Duodenal mucosa (tissue), 2 donors: Measurements from ENCODE around the gene CASP4.
"Not testable (repeated sequence)": the region's sequence is repeated elsewhere in the genome, so short reads cannot be mapped to it uniquely, and the experiment has no call there.

ENCODE experiments used
- H3K27ac ChIP-seq: one replicate; pipeline ENCODE4 v1.7.0; 2013; ENCODE audit warnings: low read depth, low read length
- H3K27me3 ChIP-seq, 2 donors: one replicate each; pipeline ENCODE4 v1.7.0; 2013; ENCODE audit warnings: low read length in 2 of 2, control low read depth in 1 of 2; ENCODE audit not compliant: insufficient read depth in 2 of 2, control insufficient read depth in 1 of 2
- H3K36me3 ChIP-seq, 2 donors: one replicate each; pipeline ENCODE4 v1.7.0; 2013; ENCODE audit warnings: low read length in 2 of 2, control low read depth in 1 of 2; ENCODE audit not compliant: insufficient read depth in 2 of 2, control insufficient read depth in 1 of 2
- H3K4me1 ChIP-seq, 2 donors: one replicate each; pipeline ENCODE4 v1.7.0; 2013; ENCODE audit warnings: low read length in 2 of 2, control low read depth in 1 of 2; ENCODE audit not compliant: insufficient read depth in 2 of 2, control insufficient read depth in 1 of 2
- H3K4me3 ChIP-seq, 2 donors: one replicate each; pipeline ENCODE4 v1.7.0; 2013; ENCODE audit warnings: low read length in 2 of 2, low read depth in 1 of 2
- H3K9ac ChIP-seq, 2 donors: one replicate each; pipeline ENCODE4 v1.7.0; 2013; ENCODE audit warnings: low read length in 2 of 2, low read depth in 1 of 2
- H3K9me3 ChIP-seq, 2 donors: one replicate each; pipeline ENCODE4 v1.7.0; 2013; ENCODE audit warnings: low read length in 2 of 2, control low read depth in 1 of 2; ENCODE audit not compliant: control insufficient read depth in 1 of 2

CASP4 gene

GRCh38 chr11:104962852-104963251, 5.5 kb downstream of the CASP4 start:
- H3K4me1 ChIP-seq, result peaks cover 8 to 11% of the 10 kb centered on the region in 2 donors
- no peak overlapping the region for H3K9ac ChIP-seq
- H3K36me3 ChIP-seq, result peaks cover 6 to 7% of the 10 kb centered on the region in 2 donors

DNA sequence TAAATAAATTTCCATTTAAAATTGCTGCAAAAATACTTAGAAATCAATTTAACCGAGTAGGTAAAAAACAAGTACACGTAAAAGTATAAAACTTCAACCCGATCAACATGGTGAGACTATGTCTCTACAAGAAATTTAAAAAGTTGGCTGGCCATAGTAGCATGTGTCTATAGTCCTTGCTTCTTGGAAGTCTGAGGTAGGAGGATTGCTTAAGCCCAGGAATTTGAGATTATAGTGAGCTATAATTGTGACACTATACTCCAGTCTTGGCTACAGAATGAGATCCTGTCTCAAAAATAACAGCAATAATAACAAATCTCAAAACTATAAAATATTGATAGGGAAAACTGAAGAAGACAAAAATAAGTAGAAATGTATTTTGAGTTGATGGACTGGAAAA, 11.1 kb downstream of the CASP4 start:
- H3K27me3 ChIP-seq, result no peaks in the 10 kb centered on the region
- H3K27ac ChIP-seq, result no peak overlapping the region
- peaks cover 27 to 31% of the 10 kb centered on the region in 2 donors for H3K36me3 ChIP-seq
- H3K4me1 ChIP-seq, result no peaks in the 10 kb centered on the region
- no peak overlapping the region for H3K9ac ChIP-seq
- H3K9me3 ChIP-seq, result no peaks in the 10 kb centered on the region
- H3K4me3 ChIP-seq, result no peak overlapping the region

More at GRCh38 chr11:104962852-104963251, 5.5 kb downstream of the CASP4 start:
- no peak overlapping the region for H3K4me3 ChIP-seq
- H3K9me3 ChIP-seq, result no peaks in the 10 kb centered on the region
- no peaks in the 10 kb centered on the region for H3K27me3 ChIP-seq
- H3K27ac ChIP-seq, result no peak overlapping the region

GRCh38 chr11:104956528-104956927, 11.8 kb downstream of the CASP4 start:
- Histone ChIP-seq H3K4me3 (no peak overlapping the region), H3K4me1 (no peaks in the 10 kb centered on the region), H3K36me3 (peaks cover 30 to 36% of the 10 kb centered on the region in 2 donors), H3K9ac (no peak overlapping the region), H3K27ac (no peak overlapping the region), H3K9me3 (no peaks in the 10 kb centered on the region), H3K27me3 (no peaks in the 10 kb centered on the region)

DNA sequence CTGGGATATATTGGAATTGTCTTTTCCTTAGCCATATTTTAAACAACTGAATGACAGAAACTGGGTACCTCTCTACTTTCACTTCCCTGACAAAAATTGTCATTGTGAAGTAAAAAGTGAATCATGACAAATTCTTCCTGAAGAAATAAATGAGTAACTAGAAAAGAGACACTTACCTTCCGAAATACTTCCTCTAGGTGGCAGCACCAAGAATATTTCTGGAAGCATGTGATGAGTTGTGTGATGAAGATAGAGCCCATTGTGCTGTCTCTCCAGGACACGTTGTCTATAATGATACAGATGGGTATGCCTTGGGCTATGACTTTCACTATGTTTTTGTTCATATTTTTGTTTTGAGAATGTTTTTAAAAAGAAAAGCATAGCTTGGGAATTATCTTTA, 21.5 kb downstream of the CASP4 start:
- Histone ChIP-seq H3K9me3 (no peaks in the 10 kb centered on the region), H3K4me3 (no peak overlapping the region), H3K9ac (no peak overlapping the region), H3K27ac (no peak overlapping the region), H3K36me3 (peaks cover 60 to 70% of the 10 kb centered on the region in 2 donors), H3K27me3 (no peaks in the 10 kb centered on the region), H3K4me1 (no peaks in the 10 kb centered on the region)

- H3K4me1 ChIP-seq, result no peaks in the 10 kb centered on the region
- peaks cover 41 to 45% of the 10 kb centered on the region in 2 donors for H3K36me3 ChIP-seq
- H3K9ac ChIP-seq, result no peak overlapping the region
- H3K27ac ChIP-seq, result no peak overlapping the region
- H3K4me3 ChIP-seq, result no peak overlapping the region
- H3K27me3 ChIP-seq, result no peaks in the 10 kb centered on the region
- no peaks in the 10 kb centered on the region for H3K9me3 ChIP-seq
Measured at GRCh38 chr11:104944076-104944475, 24.3 kb downstream of the CASP4 start.

DNA sequence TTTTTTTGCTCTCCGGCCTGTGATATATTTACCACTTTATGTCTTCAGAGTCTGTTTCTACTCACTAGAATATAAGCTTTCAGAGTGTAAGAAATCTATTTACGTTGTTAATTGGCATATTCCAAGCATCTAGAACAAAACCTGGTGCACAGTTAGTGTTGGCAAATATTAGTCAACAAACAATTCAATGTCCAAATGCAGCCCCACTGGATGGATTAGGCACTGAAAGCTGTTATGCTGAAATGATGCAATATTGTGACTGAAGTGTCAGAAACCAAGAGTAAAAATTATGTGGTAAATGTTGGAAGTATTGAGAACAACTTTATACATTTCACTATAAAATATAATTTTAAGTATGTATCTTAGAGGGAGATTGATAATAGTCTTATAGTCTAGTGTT, 24.8 kb downstream of the CASP4 start:
- H3K9ac ChIP-seq, result no peak overlapping the region
- peaks cover 35 to 44% of the 10 kb centered on the region in 2 donors for H3K36me3 ChIP-seq
- H3K9me3 ChIP-seq, result no peaks in the 10 kb centered on the region
- no peak overlapping the region for H3K4me3 ChIP-seq
- H3K27me3 ChIP-seq, result no peaks in the 10 kb centered on the region
- H3K4me1 ChIP-seq, result no peaks in the 10 kb centered on the region
- no peak overlapping the region for H3K27ac ChIP-seq

DNA sequence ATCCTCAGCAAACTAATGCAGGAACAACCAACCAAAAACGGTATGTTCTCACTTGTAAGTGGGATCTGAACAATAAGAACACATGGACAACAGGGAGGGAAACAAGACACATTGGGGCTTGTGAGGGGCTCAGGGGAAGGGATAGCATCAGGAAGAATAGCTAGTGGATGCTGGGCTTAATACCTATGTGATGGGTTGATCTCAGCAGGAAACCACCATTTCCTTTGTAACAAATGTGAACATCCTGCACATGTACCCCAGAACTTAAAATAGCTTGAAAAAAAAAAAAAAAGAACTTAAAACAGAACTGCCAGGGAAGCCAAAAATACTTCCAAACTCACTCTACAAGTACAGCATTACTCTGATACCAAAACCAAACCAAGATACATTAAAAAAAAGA, 33.8 kb downstream of the CASP4 start:
- Histone ChIP-seq H3K4me3 (no peak overlapping the region), H3K9ac (no peak overlapping the region), H3K9me3 (no peaks in the 10 kb centered on the region), H3K27me3 (no peaks in the 10 kb centered on the region), H3K36me3 (no peaks in the 10 kb centered on the region), H3K27ac (no peak overlapping the region), H3K4me1 (no peaks in the 10 kb centered on the region)

DNA sequence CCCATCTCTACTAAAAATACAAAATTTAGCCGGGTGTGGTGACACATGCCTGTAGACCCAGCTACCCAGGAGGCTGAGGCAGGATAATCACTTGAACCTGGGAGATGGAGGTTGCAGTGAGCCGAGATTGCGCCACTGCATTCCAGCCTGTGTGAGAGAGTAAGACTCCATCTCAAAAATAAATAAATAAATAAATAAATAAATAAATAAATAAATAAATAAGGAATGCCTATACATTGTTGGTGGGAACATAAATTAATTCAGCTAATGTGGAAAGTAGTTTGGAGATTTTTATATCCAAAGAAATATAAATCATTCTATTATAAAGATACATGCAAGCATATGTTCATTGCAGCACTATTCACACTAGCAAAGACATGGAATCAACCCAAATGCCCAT, 34.3 kb downstream of the CASP4 start:
- not testable (repeated sequence) for H3K4me3 ChIP-seq, H3K36me3 ChIP-seq, H3K9me3 ChIP-seq, H3K9ac ChIP-seq, H3K4me1 ChIP-seq, H3K27me3 ChIP-seq, H3K27ac ChIP-seq

DNA sequence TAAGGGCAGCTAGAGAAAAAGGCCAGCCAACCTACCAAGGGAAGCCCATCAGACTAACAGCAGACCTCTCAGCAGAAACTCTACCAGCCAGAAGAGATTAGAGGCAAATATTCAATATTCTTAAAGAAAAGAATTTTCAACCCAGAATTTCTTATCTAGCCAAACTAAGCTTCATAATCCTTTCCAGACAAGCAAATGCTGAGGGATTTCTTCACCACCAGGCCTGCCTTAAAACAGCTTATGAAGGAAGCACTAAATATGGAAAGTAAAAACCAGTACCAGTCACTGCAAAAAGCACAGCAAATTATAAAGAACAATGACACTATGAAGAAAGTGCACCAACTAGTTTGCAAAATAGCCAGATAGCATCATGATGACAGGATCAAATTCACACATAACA, 39.6 kb downstream of the CASP4 start:
- no peak overlapping the region for H3K9ac ChIP-seq
- H3K4me1 ChIP-seq, result no peaks in the 10 kb centered on the region
- H3K27ac ChIP-seq, result no peak overlapping the region
- H3K27me3 ChIP-seq, result no peaks in the 10 kb centered on the region
- no peak overlapping the region for H3K4me3 ChIP-seq
- H3K9me3 ChIP-seq, result peaks cover 0 to 3% of the 10 kb centered on the region in 2 donors
- no peaks in the 10 kb centered on the region for H3K36me3 ChIP-seq

DNA sequence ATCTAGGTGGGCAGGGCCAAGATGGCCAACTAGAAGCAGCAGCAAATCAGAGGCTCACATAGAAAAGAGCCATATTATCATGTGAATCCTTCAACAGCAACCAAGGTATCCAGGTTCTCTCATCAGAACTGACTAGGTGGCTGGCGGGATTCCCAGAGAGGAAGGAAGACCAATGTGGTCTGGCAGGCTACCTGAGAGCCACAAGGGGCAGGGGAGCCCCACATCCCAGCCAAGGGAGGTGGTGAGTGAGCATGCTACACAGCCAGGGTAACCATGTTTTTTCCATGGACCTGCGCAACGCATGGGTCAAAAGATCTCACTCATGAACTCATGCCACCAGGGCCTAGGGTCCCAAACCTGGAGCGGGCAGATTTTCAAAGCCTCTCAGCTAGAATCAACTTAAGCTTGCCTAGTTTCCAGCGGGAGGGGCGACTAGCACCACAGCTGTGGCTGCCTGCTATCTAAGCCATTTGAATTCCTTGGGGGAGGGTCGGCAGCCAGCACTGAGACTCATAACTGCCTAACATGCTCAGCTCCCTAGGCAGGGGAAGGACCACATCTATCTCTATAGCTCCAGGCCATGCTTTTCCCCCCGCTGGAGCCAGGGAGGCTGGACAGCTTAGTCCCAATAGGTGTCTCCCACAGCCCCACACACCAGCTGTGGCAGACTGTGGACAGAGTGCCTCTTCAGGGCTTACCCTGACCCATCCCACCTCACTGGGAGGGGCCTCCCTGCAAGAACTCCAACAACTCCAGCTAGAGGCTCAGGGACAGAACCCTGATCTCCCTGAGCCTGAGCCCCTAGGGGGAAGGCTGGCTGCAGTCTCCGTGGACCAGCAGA, 41.4 kb downstream of the CASP4 start:
- H3K9ac ChIP-seq, result no peak overlapping the region
- peaks cover 0 to 3% of the 10 kb centered on the region in 2 donors for H3K9me3 ChIP-seq
- H3K4me3 ChIP-seq, result no peak overlapping the region
- H3K36me3 ChIP-seq, result no peaks in the 10 kb centered on the region
- H3K27ac ChIP-seq, result no peak overlapping the region
- H3K27me3 ChIP-seq, result no peaks in the 10 kb centered on the region
- H3K4me1 ChIP-seq, result no peaks in the 10 kb centered on the region
